Natural killer cell treated with Interleukin-12 subunit alpha and Interleukin-12 subunit beta and Interleukin-15 and Interleukin-18, amount 100 ng/mL, for 72 hours (primary cell): ENCODE data around the gene CDC42. TPM values are rescaled to one million over a fixed set of nuclear protein-coding genes. Genes with fewer than 3 reads are reported as not detected.
"Not testable (repeated sequence)": the region's sequence is repeated elsewhere in the genome, so short reads cannot be mapped to it uniquely, and the experiment has no call there.

Experiments
- ATAC-seq, 2 donors: fragments of 150-1000 bp; cut with Tn5 transposase in 1 of 2; sonication (Bioruptor Pico), chemical (Tn5 transposase) in 1 of 2; 2 replicates each; pipeline ENCODE4 v1.10.0; 2021
- DNase-seq: peaks from one replicate; pipeline ENCODE4 v3.0.0; 2022; ENCODE audit warnings: low spot score
- H3K27ac Mint-ChIP-seq, 2 donors: 1 replicate in 1 of 2; 2 replicates in 1 of 2; pipeline ENCODE4 v1.8.0; 2022; ENCODE audit warnings: mixed read lengths in 2 of 2, mild to moderate bottlenecking in 1 of 2, moderate library complexity in 1 of 2
- H3K27me3 Mint-ChIP-seq, 2 donors: 1 replicate in 1 of 2; 2 replicates in 1 of 2; pipeline ENCODE4 v1.8.0; 2022; ENCODE audit warnings: mixed read lengths in 2 of 2
- H3K36me3 Mint-ChIP-seq: one replicate; pipeline ENCODE4 v1.8.0; 2022; ENCODE audit warnings: mixed read lengths
- H3K4me1 Mint-ChIP-seq, 2 donors: 1 replicate in 1 of 2; 2 replicates in 1 of 2; pipeline ENCODE4 v1.8.0; 2022; ENCODE audit warnings: low read depth in 2 of 2, mixed read lengths in 2 of 2, mild to moderate bottlenecking in 1 of 2
- H3K4me3 Mint-ChIP-seq: one replicate; pipeline ENCODE4 v1.8.0; 2022; ENCODE audit warnings: mixed read lengths
- H3K9me3 Mint-ChIP-seq: 2 replicates; pipeline ENCODE4 v1.8.0; 2022; ENCODE audit warnings: mixed read lengths
- total RNA-seq, 2 donors: library from RNA; stranded (reverse); gene quantifications; one replicate each; pipeline ENCODE4 v1.2.3, GENCODE V29; 2022

CDC42 gene
- total RNA-seq, 2 donors from 2014 or later, result 191 to 394 TPM

DNA sequence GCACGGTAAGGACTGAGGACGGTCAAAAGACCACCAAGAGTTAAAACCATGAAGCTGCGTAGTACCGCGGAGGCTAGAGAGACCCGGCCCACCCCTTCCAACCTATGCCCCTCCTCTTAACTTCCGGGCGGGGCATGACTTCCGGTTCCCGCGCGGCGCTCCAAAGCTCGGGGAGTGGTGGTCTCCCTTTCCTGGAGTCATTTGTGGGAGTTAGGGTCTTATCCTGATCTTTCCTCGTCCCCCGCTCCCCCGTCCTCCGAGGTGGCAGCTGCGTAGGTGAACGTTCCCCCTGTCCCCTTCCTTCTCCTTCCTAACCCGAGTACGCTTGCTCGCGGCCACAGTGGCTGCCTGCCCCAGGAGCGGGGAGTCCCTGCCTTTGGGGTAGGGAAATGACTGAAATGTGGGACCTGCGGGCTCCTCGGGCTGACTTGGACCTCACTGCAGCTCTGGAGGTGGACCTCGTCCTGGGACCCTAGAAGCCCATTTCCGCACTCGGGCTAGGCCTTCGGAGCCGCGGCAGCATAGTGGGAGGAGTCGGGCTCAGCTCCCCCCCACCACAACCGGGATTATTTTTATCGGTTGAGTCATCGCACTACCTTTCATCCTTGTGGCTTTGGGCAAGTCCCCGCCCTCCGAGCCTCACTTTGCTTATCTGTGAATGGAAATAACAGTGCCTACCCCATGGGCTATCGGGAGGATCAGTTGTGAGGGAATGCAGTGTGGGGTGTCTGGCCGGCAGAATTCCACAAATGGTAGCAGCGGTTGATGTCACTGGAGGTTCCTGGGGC lies 26.9 kb upstream of the CDC42 start:
- peak overlapping the region; percentile 98 to 99 for H3K27ac Mint-ChIP-seq
- H3K4me3 Mint-ChIP-seq, result peak overlapping the region; percentile 97
- no peaks in the 10 kb centered on the region for H3K27me3 Mint-ChIP-seq
- H3K9me3 Mint-ChIP-seq, result no peaks in the 10 kb centered on the region
- ATAC-seq (peak; percentile 86 to 92), DNase-seq (peak; percentile 93)
- peaks cover 37 to 42% of the 10 kb centered on the region in 2 donors for H3K4me1 Mint-ChIP-seq
- no peaks in the 10 kb centered on the region for H3K36me3 Mint-ChIP-seq

DNA sequence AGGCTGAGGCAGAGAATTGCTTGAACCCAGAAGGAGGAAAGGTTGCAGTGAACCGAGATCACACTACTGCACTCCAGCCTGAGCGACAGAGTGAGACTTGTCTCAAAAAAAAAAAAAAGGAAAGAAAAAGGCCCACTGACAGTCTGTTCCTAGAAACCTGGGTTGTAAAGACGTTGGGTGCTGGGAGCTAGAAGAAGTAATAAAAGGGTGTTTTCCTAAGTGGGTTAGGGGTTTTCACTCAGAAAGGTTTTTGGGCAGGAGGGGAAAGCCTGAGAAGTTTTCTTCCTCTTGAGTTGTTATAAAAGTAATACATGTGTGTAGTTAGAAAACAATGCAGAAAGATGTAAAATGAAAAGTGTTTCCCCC lies 25.6 kb upstream of the CDC42 start:
- Mint-ChIP-seq H3K27me3 (no peaks in the 10 kb centered on the region), H3K27ac (peak overlapping the region; percentile 98 to 99), H3K36me3 (no peaks in the 10 kb centered on the region), H3K9me3 (no peaks in the 10 kb centered on the region), H3K4me3 (peak overlapping the region; percentile 97), H3K4me1 (peaks cover 43 to 48% of the 10 kb centered on the region in 2 donors)
- ATAC-seq, result no peak
- DNase-seq, result no peak

DNA sequence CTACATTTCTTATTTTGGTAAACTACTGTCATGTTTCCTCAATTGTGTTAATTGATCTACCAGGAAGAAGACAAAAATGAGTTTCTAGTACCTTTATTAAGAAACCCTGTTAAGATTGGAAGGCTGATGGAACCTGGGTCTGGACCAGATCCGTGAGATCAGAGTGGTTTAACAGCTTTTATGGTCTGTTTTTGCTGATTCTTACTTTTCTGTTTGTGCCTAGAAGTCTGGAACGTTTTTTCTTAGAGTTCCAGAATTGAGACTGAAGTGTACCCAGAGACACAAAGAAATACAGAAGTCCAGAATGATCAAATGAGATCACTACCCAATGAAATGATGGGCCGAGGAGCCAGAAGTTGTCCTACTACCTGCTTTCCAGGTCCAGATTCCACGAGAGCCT lies 22.5 kb upstream of the CDC42 start:
- Mint-ChIP-seq H3K9me3 (no peaks in the 10 kb centered on the region), H3K36me3 (no peaks in the 10 kb centered on the region), H3K27me3 (no peaks in the 10 kb centered on the region), H3K4me1 (peaks cover 25 to 30% of the 10 kb centered on the region in 2 donors), H3K4me3 (no peak overlapping the region), H3K27ac (peak overlapping the region; percentile 26 to 86)
- ATAC-seq, result no peak
- DNase-seq, result no peak

DNA sequence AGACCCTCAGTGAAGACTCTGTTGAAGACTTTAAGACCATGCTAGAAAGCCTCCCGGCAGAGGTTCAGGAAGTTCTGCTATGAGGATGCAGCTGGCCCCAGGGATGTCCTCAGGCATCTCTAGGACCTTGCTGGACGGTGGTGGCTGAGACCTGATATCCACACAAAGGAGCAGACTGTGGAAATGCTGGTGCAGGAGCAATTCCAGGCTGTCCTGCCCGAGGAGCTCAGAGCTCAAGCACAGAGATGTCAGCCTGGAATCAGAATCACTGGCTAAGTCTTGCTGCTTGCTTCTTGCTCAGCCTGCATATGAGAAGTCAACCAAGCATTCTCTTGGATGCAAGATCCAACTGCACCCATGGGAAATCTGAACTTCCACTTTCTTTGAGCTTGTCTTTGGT lies 22.0 kb upstream of the CDC42 start:
- DNase-seq (no peak), ATAC-seq (no peak)
- H3K9me3 Mint-ChIP-seq, result no peaks in the 10 kb centered on the region
- H3K4me3 Mint-ChIP-seq, result no peak overlapping the region
- peak overlapping the region; percentile 26 to 86 for H3K27ac Mint-ChIP-seq
- H3K27me3 Mint-ChIP-seq, result no peaks in the 10 kb centered on the region
- H3K4me1 Mint-ChIP-seq, result peaks cover 24 to 28% of the 10 kb centered on the region in 2 donors
- H3K36me3 Mint-ChIP-seq, result no peaks in the 10 kb centered on the region

DNA sequence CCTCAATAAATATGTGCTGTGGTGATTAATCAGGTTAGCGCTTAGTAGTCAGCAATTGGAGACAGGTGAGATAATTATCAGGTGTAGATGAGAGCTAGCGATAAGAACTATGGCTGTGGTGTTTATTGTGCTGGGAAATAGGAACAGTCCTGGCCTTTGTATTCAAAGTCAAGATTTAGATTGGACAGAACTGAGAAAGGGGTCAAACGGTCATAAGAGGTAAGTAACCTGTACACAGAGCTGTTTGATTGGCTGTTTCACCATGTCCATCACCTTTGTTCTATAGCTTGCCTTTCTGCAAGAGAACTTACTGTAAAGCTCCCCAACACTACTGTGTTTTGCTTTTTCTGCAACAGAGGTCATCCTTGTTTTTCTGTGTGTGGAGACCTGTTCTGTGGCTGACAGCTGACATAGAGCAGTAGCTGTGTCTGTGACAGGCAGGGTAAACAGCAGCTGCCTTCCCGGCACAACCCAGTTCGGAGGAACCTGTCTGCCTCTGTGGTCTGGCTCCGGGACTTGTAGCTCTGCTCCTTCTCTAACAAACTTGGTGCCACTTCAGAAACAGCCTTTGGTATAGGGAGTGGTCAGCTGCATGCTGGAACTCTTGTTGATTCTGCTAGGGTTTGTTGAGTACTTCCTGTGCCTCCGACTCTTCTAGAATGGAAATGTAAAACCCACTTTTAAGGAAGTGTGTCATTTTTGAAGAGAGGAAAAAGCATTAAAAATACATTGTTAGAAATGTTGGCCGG lies 21.1 kb upstream of the CDC42 start:
- H3K4me3 Mint-ChIP-seq, result no peak overlapping the region
- ATAC-seq, result peak in 1 of 2 donors; percentile 20

DNA sequence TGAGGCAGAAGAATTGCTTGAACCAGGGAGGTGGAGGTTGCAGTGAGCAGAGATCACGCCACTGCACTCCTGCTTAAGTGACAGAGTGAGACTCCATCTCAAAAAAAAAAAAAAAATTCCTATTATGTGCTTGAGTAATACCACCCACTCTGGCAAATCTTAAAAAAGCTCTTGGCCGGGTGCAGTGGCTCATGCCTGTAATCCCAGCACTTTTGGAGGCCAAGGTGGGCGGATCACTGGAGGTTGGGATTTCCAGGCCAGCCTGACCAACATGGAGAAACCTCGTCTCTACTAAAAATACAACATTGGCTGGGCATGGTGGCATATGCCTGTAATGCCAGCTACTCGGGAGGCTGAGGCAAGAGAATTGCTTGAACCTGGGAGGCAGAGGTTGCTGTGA lies 17.7 kb upstream of the CDC42 start:
- H3K9me3 Mint-ChIP-seq, ATAC-seq, H3K27me3 Mint-ChIP-seq, DNase-seq, H3K36me3 Mint-ChIP-seq, H3K27ac Mint-ChIP-seq, H3K4me3 Mint-ChIP-seq: not testable (repeated sequence)
- peaks cover 17% of the 10 kb centered on the region in 2 donors for H3K4me1 Mint-ChIP-seq

More for the DNA sequence above, 21.1 kb upstream of the CDC42 start:
- H3K4me1 Mint-ChIP-seq, result peaks cover 16 to 21% of the 10 kb centered on the region in 2 donors
- H3K9me3 Mint-ChIP-seq, result no peaks in the 10 kb centered on the region
- no peaks in the 10 kb centered on the region for H3K36me3 Mint-ChIP-seq
- no peaks in the 10 kb centered on the region for H3K27me3 Mint-ChIP-seq
- peak overlapping the region in 1 of 2 donors; percentile 83 for H3K27ac Mint-ChIP-seq
- no peak for DNase-seq

DNA sequence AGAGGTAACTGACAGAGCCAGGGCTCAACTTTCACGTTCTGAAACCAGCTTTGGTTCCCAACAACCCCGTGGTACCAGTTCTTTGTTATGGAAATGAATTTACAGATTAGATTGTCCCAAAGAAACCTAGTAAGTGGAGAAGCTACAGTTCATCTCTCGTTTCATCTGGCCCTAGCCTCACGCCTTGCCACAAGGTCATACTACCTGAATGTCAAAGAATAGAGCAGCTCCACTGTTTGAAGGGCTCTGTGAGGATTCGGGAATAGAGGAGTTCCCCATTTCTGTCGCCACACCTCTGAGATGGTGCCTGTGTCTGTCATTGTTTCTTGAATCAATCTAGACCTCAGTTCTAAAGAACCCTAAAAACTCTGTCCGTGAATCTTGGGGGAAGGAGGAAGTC lies 15.0 kb upstream of the CDC42 start:
- Mint-ChIP-seq H3K4me1 (peaks cover 22 to 26% of the 10 kb centered on the region in 2 donors), H3K36me3 (no peaks in the 10 kb centered on the region), H3K27me3 (no peaks in the 10 kb centered on the region), H3K9me3 (no peaks in the 10 kb centered on the region), H3K27ac (peak overlapping the region; percentile 86 to 91), H3K4me3 (no peak overlapping the region)
- ATAC-seq (no peak), DNase-seq (no peak)

DNA sequence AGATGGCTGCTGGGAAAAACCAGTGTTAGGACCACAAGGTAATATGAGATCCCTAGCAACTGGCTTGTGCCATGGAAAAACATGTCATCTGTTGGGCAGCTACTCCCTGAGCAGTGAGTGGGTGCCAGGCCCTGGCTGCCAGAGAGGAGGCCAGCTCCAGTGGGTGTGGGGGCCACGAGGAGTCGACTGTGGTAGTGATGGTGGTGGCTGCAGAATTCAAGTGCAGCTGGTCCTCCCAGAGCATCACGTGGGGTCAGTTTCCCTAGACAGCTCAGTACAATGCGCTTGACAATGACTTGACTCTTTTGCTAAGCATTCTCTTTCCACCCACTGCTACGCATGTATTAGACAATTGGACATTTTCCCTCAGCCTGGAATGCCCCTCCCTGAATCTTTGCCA lies 14.5 kb upstream of the CDC42 start:
- ATAC-seq (no peak), DNase-seq (no peak)
- no peaks in the 10 kb centered on the region for H3K27me3 Mint-ChIP-seq
- no peaks in the 10 kb centered on the region for H3K9me3 Mint-ChIP-seq
- no peak overlapping the region for H3K4me3 Mint-ChIP-seq
- H3K36me3 Mint-ChIP-seq, result no peaks in the 10 kb centered on the region
- peak overlapping the region; percentile 86 to 91 for H3K27ac Mint-ChIP-seq
- peaks cover 27 to 31% of the 10 kb centered on the region in 2 donors for H3K4me1 Mint-ChIP-seq

DNA sequence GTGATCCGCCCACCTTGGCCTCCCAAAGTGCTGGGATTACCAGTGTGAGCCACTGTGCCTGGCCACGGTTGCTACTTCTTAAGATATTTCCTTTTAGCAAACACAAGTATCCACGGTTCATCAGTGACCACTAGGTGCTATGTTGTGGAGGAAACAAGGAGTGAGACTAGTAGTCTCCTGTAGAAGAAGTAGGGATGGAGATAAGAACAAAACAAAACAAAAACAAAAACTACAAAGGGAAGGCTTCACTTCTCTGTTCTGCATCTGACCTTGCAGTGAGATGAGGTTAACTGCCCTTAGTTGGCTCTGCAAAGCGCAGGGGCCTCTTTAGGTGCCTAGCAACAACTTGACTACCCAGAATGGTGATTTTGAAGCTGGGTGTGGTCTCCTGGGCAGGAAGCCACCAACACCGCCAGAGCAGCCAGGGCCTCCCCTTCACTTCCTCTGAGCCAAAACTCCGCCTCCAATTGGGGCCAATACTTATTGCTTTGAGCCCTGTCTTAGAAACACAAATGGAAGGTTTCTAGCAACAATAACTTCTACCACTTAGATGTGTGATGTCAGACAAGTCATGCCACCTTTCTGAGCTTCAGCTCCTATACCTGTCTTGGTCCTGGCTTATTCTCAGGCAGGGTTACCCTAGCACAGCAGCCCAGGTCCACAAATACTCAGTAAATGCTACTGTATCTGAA lies 12.8 kb upstream of the CDC42 start:
- peak; percentile 99 to 100 for ATAC-seq
- peaks cover 32 to 37% of the 10 kb centered on the region in 2 donors for H3K4me1 Mint-ChIP-seq
- H3K9me3 Mint-ChIP-seq, result no peaks in the 10 kb centered on the region
- H3K4me3 Mint-ChIP-seq, result peak overlapping the region; percentile 88
- no peaks in the 10 kb centered on the region for H3K36me3 Mint-ChIP-seq
- DNase-seq, result peak; percentile 90
- H3K27me3 Mint-ChIP-seq, result no peaks in the 10 kb centered on the region
- peak overlapping the region; percentile 86 to 91 for H3K27ac Mint-ChIP-seq

DNA sequence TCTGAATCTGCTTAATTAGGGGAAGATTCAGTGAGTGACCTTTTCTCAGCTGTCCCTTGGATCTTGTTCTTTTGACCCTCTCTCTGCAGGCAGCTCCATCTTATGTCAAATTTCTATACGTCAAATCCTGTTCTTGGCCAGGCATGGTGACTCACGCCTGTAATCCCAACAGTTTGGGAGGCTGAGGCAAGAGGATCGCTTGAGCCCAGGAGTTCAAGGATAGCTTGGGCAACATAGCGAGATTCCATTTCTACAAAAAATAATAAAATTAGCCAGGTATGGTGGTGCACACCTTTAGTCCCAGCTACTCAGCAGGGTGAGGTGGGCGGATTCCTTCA lies 12.3 kb upstream of the CDC42 start:
- Mint-ChIP-seq H3K9me3 (no peaks in the 10 kb centered on the region), H3K4me1 (peaks cover 34 to 42% of the 10 kb centered on the region in 2 donors), H3K27me3 (no peaks in the 10 kb centered on the region), H3K36me3 (no peaks in the 10 kb centered on the region), H3K4me3 (peak overlapping the region; percentile 88), H3K27ac (peak overlapping the region; percentile 86 to 91)
- no peak for ATAC-seq
- DNase-seq, result no peak

DNA sequence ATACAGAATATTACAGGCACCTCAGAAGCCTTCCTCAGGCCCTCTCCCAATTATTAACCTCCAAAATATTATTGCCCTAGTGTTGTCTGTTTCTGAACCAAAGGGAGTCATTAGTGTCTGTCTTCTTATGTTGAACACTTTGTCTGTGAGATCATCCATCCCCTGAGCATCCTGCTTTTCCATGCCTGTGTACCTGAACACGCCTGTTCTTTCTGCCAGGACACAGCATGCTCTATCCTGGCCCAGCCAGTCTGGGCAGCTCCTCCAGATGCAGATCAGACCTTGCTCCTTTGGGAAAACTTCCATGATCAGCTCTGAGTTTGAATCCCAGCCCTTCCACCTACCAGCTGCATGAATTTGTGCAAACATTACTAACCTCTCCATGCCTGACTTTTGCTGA lies 11.0 kb upstream of the CDC42 start:
- no peak for ATAC-seq
- no peaks in the 10 kb centered on the region for H3K36me3 Mint-ChIP-seq
- peak overlapping the region; percentile 55 for H3K4me3 Mint-ChIP-seq

DNA sequence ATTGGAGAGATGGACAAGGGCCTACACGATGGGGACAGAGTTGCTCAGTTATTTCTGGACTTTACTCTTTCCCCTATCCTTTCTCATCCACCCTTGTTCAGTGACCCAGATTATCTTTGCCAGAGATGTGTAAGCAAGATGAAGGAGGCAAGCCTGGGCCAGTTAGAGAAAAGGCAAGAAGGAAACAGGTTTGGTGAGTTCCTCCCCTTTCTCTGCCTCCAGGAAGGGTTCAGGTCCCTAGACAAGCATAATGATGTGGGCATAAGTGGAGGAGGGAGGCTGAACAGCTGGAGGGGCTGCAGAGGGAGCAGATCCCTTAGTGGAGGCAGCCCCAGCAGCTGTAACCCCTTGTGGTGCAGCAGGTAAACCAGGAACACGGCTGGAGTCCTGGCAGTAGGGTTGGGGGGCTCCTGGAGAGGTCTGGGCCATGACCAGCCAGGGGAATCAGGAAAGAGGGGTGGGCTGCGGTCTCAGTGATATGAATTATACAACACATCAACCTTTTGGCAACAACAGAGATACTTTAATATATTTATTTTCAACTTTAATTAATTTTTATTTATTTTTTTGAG lies 9.2 kb upstream of the CDC42 start:
- peaks cover 37 to 46% of the 10 kb centered on the region in 2 donors for H3K4me1 Mint-ChIP-seq
- H3K36me3 Mint-ChIP-seq, result no peaks in the 10 kb centered on the region
- no peak overlapping the region for H3K4me3 Mint-ChIP-seq

More for the DNA sequence above, 11.0 kb upstream of the CDC42 start:
- Mint-ChIP-seq H3K27ac (peak overlapping the region; percentile 69 to 90), H3K9me3 (no peaks in the 10 kb centered on the region), H3K27me3 (no peaks in the 10 kb centered on the region), H3K4me1 (peaks cover 37 to 45% of the 10 kb centered on the region in 2 donors)
- no peak for DNase-seq

DNA sequence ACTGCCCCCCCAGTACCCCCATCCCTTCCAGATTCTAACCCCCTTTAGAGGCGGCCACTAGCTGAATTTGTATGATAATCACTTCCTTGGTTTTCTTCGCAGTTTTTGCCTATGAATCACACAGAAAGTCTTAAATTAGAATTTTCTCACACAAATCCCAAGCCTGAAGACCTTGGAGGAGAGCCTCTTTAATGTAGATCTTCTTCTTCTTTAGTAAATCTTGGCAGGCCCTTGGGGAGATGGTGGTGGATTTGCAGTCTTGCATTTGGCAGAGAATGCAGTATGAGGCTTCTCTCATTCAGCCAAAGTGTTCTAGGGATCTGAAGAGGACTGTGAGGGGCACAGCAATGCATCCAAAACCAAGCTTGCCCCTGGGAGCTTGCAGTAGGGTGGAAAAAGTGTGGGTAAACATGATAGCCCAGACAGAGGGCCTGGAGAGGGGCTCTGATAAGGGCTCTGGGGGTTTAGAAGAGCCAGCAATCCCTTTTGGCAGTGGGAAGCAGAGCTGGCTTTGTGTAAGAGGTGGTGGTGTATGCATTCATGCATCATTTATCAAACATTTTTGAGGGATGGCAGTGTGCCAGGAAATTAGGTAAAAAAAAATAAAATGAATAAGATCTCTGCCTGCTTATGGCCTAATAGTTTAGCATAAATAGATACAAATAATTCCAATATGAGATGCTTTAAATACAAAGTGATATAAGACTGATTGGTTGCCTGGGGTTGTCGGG lies 7.7 kb upstream of the CDC42 start:
- peak overlapping the region in 1 of 2 donors; percentile 20 for H3K27ac Mint-ChIP-seq
- H3K27me3 Mint-ChIP-seq, result no peaks in the 10 kb centered on the region
- peaks cover 30 to 44% of the 10 kb centered on the region in 2 donors for H3K4me1 Mint-ChIP-seq
- no peaks in the 10 kb centered on the region for H3K9me3 Mint-ChIP-seq
- ATAC-seq (no peak), DNase-seq (no peak)
- H3K36me3 Mint-ChIP-seq, result no peaks in the 10 kb centered on the region
- H3K4me3 Mint-ChIP-seq, result no peak overlapping the region

More for the DNA sequence above, 9.2 kb upstream of the CDC42 start:
- no peak for ATAC-seq
- Mint-ChIP-seq H3K9me3 (no peaks in the 10 kb centered on the region), H3K27ac (peak overlapping the region; percentile 46 to 51), H3K27me3 (no peaks in the 10 kb centered on the region)
- DNase-seq, result no peak
